Trophoblast cell (in vitro differentiated cells and primary cell): Measurements from ENCODE around the gene EXOC3L4.

Experiments used
- DNase-seq, 2 donors: peaks; one replicate each; pipeline ENCODE4 v3.0.0-alpha.2; 2016
- H2AFZ ChIP-seq: 2 replicates; pipeline ENCODE4 v1.6.1; 2013; ENCODE audit warnings: low read length, moderate library complexity, mild to moderate bottlenecking; ENCODE audit not compliant: insufficient read depth, poor library complexity
- H2AK5ac ChIP-seq: 2 replicates; pipeline ENCODE4 v1.6.1; 2013; ENCODE audit warnings: mild to moderate bottlenecking, low read length
- H2BK120ac ChIP-seq: 2 replicates; pipeline ENCODE4 v1.6.1; 2013; ENCODE audit warnings: low read length, mild to moderate bottlenecking, moderate library complexity; ENCODE audit not compliant: insufficient read depth, poor library complexity
- H2BK12ac ChIP-seq: 2 replicates; pipeline ENCODE4 v1.6.1; 2013; ENCODE audit warnings: mild to moderate bottlenecking, low read length, moderate library complexity
- H2BK5ac ChIP-seq: 2 replicates; pipeline ENCODE4 v1.6.1; 2013; ENCODE audit warnings: low read length, low read depth, moderate library complexity, mild to moderate bottlenecking; ENCODE audit not compliant: poor library complexity
- H3K14ac ChIP-seq: 2 replicates; pipeline ENCODE4 v1.6.1; 2013; ENCODE audit warnings: mild to moderate bottlenecking, low read length
- H3K18ac ChIP-seq: 2 replicates; pipeline ENCODE4 v1.6.1; 2013; ENCODE audit warnings: mild to moderate bottlenecking, low read length
- H3K23ac ChIP-seq: 2 replicates; pipeline ENCODE4 v1.6.1; 2013; ENCODE audit warnings: low read length
- H3K27ac ChIP-seq: 2 replicates; pipeline ENCODE4 v1.5.1; 2013; ENCODE audit warnings: low read depth, mild to moderate bottlenecking, inconsistent platforms, low read length, moderate library complexity
- H3K27me3 ChIP-seq: 2 replicates; pipeline ENCODE4 v1.6.1; 2013; ENCODE audit warnings: inconsistent platforms, mild to moderate bottlenecking, low read length, moderate library complexity; ENCODE audit not compliant: insufficient read depth
- H3K36me3 ChIP-seq, 2 experiments: 1 replicate in 1 of 2; 2 replicates in 1 of 2; pipeline ENCODE4 v1.6.1; 2013; ENCODE audit warnings: low read length in 2 of 2, mild to moderate bottlenecking in 2 of 2, moderate library complexity in 1 of 2; ENCODE audit not compliant: insufficient read depth in 2 of 2, control insufficient read depth in 1 of 2
- H3K4ac ChIP-seq: 2 replicates; pipeline ENCODE4 v1.6.1; 2013; ENCODE audit warnings: low read depth, mild to moderate bottlenecking, low read length, moderate library complexity
- H3K4me1 ChIP-seq, 2 experiments: 1 replicate in 1 of 2; 2 replicates in 1 of 2; pipeline ENCODE4 v1.6.1; 2013; ENCODE audit warnings: low read length in 2 of 2, mild to moderate bottlenecking in 2 of 2, moderate library complexity in 1 of 2; ENCODE audit not compliant: insufficient read depth in 2 of 2, control insufficient read depth in 1 of 2
- H3K4me2 ChIP-seq: 2 replicates; pipeline ENCODE4 v1.6.1; 2013; ENCODE audit warnings: inconsistent platforms, mild to moderate bottlenecking, low read length, moderate library complexity
- H3K4me3 ChIP-seq: 2 replicates; pipeline ENCODE4 v1.5.1; 2013; ENCODE audit warnings: mild to moderate bottlenecking, low read depth, low read length, inconsistent platforms
- H3K79me1 ChIP-seq: one replicate; pipeline ENCODE4 v1.6.1; 2013; ENCODE audit warnings: low read length
- H3K79me2 ChIP-seq: 2 replicates; pipeline ENCODE4 v1.6.1; 2013; ENCODE audit warnings: low read length, mild to moderate bottlenecking; ENCODE audit not compliant: control insufficient read depth, insufficient read depth, poor library complexity
- H3K9ac ChIP-seq: 2 replicates; pipeline ENCODE4 v1.6.1; 2013; ENCODE audit warnings: mild to moderate bottlenecking, low read length
- H3K9me3 ChIP-seq: 2 replicates; pipeline ENCODE4 v1.6.1; 2013; ENCODE audit warnings: low read depth, mild to moderate bottlenecking, control low read depth, inconsistent platforms, low read length; ENCODE audit not compliant: insufficient read depth
- H4K12ac ChIP-seq: 2 replicates; pipeline ENCODE4 v1.6.1; 2013; ENCODE audit warnings: low read depth, mild to moderate bottlenecking, low read length, moderate library complexity
- H4K8ac ChIP-seq: 2 replicates; pipeline ENCODE4 v1.6.1; 2013; ENCODE audit warnings: low read depth, mild to moderate bottlenecking, low read length, moderate library complexity
- H4K91ac ChIP-seq: one replicate; pipeline ENCODE4 v1.6.1; 2013; ENCODE audit warnings: low read depth, mild to moderate bottlenecking, low read length, moderate library complexity
- WGBS: extraction: QIAGEN DNeasy Blood & Tissue Kit; methylation state at CpG from one replicate; pipeline ENCODE4 v1.1.7; 2013; ENCODE audit warnings: missing lambda C conversion rate; ENCODE audit not compliant: insufficient read length, insufficient coverage; ENCODE audit errors: extremely low coverage; 5-methylcytosine and 5-hydroxymethylcytosine counted together

The EXOC3L4 gene

GRCh38 chr14:103157969-103158368 lies 63.4 kb downstream of the EXOC3L4 start:
- H3K9ac ChIP-seq = no peak overlapping the region
- peaks cover 5% of the 10 kb centered on the region for H3K79me1 ChIP-seq
- H2BK12ac ChIP-seq = peak overlapping the region; percentile 5
- no peaks in the 10 kb centered on the region for H3K36me3 ChIP-seq
- peaks cover 11 to 13% of the 10 kb centered on the region in 2 experiments for H3K4me1 ChIP-seq
- H3K23ac ChIP-seq = no peak overlapping the region
- H2AK5ac ChIP-seq = no peak overlapping the region
- peak overlapping the region; percentile 27 for H3K14ac ChIP-seq
- no peaks in the 10 kb centered on the region for H3K79me2 ChIP-seq
- no peak overlapping the region for H2AFZ ChIP-seq
- no peak overlapping the region for H3K4ac ChIP-seq
- DNase-seq = no peak
- H3K9me3 ChIP-seq = peaks cover 3% of the 10 kb centered on the region
- H4K8ac ChIP-seq = no peak overlapping the region
- no peak overlapping the region for H3K4me3 ChIP-seq
- no CpG with 5 or more reads among the region's 19 CpGs for WGBS
- H4K12ac ChIP-seq = no peak overlapping the region
- no peaks in the 10 kb centered on the region for H3K27me3 ChIP-seq
- peak overlapping the region; percentile 39 for H4K91ac ChIP-seq
- H3K27ac ChIP-seq = no peak overlapping the region
- no peak overlapping the region for H3K4me2 ChIP-seq
- no peak overlapping the region for H3K18ac ChIP-seq
- H2BK120ac ChIP-seq = peak overlapping the region; percentile 59
- H2BK5ac ChIP-seq = no peak overlapping the region

- H3K14ac ChIP-seq = no peak overlapping the region
- H3K27me3 ChIP-seq = no peaks in the 10 kb centered on the region
- H3K9me3 ChIP-seq = peaks cover 4% of the 10 kb centered on the region
- no peak overlapping the region for H2BK5ac ChIP-seq
- no CpG with 5 or more reads among the region's 1 CpG for WGBS
- peaks cover 5% of the 10 kb centered on the region for H3K79me1 ChIP-seq
- H4K91ac ChIP-seq = peak overlapping the region; percentile 12
- H3K4me3 ChIP-seq = no peak overlapping the region
- H3K9ac ChIP-seq = no peak overlapping the region
- no peak overlapping the region for H3K4me2 ChIP-seq
- H2BK12ac ChIP-seq = no peak overlapping the region
- no peak overlapping the region for H3K27ac ChIP-seq
- no peak overlapping the region for H2AK5ac ChIP-seq
- H3K36me3 ChIP-seq = no peaks in the 10 kb centered on the region
- no peak overlapping the region for H4K8ac ChIP-seq
- no peak overlapping the region for H3K4ac ChIP-seq
- no peak overlapping the region for H2BK120ac ChIP-seq
- peak; percentile 31 to 54 for DNase-seq
- H4K12ac ChIP-seq = no peak overlapping the region
- H3K18ac ChIP-seq = no peak overlapping the region
- no peaks in the 10 kb centered on the region for H3K79me2 ChIP-seq
- peaks cover 11 to 13% of the 10 kb centered on the region in 2 experiments for H3K4me1 ChIP-seq
- H3K23ac ChIP-seq = no peak overlapping the region
- no peak overlapping the region for H2AFZ ChIP-seq
Measured at GRCh38 chr14:103158688-103159087, 64.2 kb downstream of the EXOC3L4 start.
